ENCODE results near the gene SELENOO.

SELENOO gene

DNA sequence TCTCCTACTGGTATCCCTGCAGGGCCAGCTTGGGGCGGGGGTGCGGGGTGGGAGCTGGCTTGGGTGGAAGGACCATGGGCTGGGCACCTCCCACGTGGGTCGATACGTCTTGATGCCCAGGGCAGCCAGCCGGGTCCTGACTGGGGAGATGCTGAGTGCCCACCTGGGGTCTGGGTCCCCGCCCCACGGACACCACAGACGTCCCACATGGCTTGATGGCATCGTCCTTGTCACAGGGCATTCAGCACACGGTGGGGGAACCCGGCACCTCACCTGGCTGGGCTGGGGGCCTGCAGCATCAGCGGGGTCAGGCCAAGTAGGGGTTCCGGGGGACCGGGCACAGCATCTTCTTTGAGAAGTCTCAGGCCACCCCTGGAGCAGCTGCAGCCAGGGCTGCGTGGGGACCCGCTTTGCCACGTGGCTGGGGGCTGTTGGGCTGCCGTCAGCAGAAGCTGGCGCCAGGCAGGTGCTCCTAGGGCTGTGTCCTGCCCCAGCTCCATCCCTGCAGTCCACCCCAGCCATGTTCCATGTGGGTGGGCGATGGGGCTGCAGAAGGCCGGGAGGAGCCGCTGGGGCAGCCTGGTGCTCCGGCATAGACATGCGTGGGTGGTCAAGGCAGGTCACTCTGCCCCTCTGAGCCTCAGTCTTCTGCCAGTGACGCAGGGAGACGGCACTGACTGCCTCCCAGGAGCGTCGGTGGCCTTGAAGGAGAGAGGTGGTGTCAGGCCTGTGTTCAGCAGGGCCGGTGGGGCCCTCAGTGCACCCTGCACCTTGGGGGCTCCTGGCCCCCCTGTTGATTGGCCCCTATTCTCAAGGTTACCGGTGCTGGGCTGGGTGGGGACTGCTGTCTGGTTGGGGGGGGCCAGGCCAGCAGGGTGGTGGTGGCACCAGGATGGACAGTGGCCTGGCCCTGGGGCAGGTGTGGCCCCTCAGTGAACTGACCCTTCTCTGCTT, 8.4 kb downstream of the SELENOO start:
- peaks cover 5% of the 10 kb centered on the region for H3K4me1 ChIP-seq (ENCODE audit: control insufficient read depth, insufficient read depth, low read length, poor library complexity, severe bottlenecking)
- H3K36me3 ChIP-seq (ENCODE audit: control insufficient read depth, insufficient read depth, low read length): peaks cover 46% of the 10 kb centered on the region

DNA sequence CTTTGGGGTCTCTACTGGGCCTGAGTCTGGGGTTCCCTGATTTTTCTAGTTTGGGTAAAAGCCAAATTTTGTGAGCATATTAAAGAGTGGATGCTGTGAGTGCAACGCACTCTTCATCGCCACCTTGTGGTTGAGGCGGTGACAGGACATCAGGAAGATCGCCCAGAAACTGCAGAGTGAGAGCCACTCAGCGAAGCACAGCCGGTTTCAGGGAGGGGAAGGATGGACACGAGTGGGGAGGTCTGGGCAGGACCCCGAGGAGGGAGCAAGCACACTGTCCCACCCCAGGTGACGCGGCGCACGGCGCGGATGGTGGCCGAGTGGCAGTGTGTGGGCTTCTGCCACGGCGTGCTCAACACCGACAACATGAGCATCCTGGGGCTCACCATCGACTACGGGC, 9.1 kb downstream of the SELENOO start:
- peaks cover 48% of the 10 kb centered on the region for H3K36me3 ChIP-seq (ENCODE audit: control insufficient read depth, insufficient read depth, low read length)
- H3K4me3 ChIP-seq (ENCODE audit: insufficient read depth, low read depth, low read length, poor library complexity, severe bottlenecking): no peak overlapping the region
- H3K4me1 ChIP-seq (ENCODE audit: control insufficient read depth, insufficient read depth, low read length, poor library complexity, severe bottlenecking): peaks cover 5% of the 10 kb centered on the region
- DNase-seq: peak; percentile 46 to 56 (median 47)
- no peak overlapping the region for H3K27ac ChIP-seq (ENCODE audit: insufficient read depth, low read length, poor library complexity, severe bottlenecking)
- H3K27me3 ChIP-seq (replicated peaks; ENCODE audit: control insufficient read depth, insufficient read depth, low read length, poor library complexity, severe bottlenecking): no peaks in the 10 kb centered on the region
- no peaks in the 10 kb centered on the region for H3K9me3 ChIP-seq (ENCODE audit: control insufficient read depth, low read length)

More for the DNA sequence above, 8.4 kb downstream of the SELENOO start:
- DNase-seq: no peak
- Histone ChIP-seq H3K4me3 (ENCODE audit: insufficient read depth, low read depth, low read length, poor library complexity, severe bottlenecking) (no peak overlapping the region), H3K9me3 (ENCODE audit: control insufficient read depth, low read length) (no peaks in the 10 kb centered on the region), H3K27ac (ENCODE audit: insufficient read depth, low read length, poor library complexity, severe bottlenecking) (no peak overlapping the region), H3K27me3 (replicated peaks; ENCODE audit: control insufficient read depth, insufficient read depth, low read length, poor library complexity, severe bottlenecking) (no peaks in the 10 kb centered on the region)

DNA sequence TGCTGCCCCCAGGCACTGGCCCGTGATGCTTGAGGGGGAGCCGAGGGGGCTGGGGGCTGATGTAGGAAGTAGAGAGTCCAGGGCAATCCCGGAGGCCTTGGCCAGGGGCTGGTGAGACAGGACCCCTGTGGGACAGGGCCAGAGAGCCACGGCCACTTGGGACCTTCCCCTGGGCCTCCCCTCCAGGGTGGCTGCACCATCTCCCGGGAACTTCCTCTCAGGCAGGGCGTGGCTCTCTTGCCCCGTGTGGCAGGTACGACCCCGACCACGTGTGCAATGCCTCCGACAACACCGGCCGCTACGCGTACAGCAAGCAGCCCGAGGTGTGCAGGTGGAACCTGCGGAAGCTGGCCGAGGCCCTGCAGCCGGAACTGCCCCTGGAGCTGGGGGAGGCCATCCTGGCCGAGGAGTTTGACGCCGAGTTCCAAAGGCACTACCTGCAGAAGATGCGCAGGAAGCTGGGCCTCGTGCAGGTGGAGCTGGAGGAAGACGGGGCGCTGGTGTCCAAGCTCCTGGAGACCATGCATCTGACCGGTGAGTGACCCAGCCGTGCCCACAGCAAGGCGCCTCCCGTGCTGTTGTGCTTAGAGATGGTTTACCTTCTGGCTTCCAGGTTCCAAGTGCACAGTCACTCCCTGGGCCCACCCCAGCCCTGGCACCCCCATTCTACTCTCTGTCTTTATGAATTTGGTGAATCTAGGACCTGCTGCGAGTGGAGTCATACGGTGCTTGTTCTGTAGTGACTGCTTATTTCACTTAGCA, 9.7 kb downstream of the SELENOO start:
- peaks cover 5% of the 10 kb centered on the region for H3K4me1 ChIP-seq (ENCODE audit: control insufficient read depth, insufficient read depth, low read length, poor library complexity, severe bottlenecking)
- no peak overlapping the region for H3K4me3 ChIP-seq (ENCODE audit: insufficient read depth, low read depth, low read length, poor library complexity, severe bottlenecking)
- H3K36me3 ChIP-seq (ENCODE audit: control insufficient read depth, insufficient read depth, low read length): peaks cover 53% of the 10 kb centered on the region
- no peak for DNase-seq
- H3K27ac ChIP-seq (ENCODE audit: insufficient read depth, low read length, poor library complexity, severe bottlenecking): no peak overlapping the region
- H3K27me3 ChIP-seq (replicated peaks; ENCODE audit: control insufficient read depth, insufficient read depth, low read length, poor library complexity, severe bottlenecking): no peaks in the 10 kb centered on the region
- no peaks in the 10 kb centered on the region for H3K9me3 ChIP-seq (ENCODE audit: control insufficient read depth, low read length)

DNA sequence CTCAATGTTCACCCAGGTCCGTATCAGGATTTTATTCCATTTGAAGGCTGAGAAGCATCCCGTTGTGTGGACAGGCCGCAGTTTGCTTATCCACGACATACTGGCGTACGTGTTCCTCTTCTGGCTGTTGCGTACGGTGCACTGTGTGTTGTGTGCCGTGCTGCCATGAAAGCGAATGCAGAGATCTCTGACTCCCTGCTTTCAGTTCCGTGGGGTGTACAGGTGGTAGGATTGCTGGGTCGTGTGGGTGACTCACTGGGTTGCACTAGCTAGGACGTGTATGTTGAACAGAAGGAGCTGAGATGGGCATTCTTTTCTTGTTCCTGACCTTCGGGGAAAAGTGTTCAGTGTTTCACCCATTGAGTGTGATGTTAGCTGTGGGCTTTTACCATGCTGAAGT, 10.3 kb downstream of the SELENOO start:
- no peak for DNase-seq
- Histone ChIP-seq H3K27me3 (replicated peaks; ENCODE audit: control insufficient read depth, insufficient read depth, low read length, poor library complexity, severe bottlenecking) (no peaks in the 10 kb centered on the region), H3K36me3 (ENCODE audit: control insufficient read depth, insufficient read depth, low read length) (peaks cover 58% of the 10 kb centered on the region), H3K27ac (ENCODE audit: insufficient read depth, low read length, poor library complexity, severe bottlenecking) (no peak overlapping the region), H3K9me3 (ENCODE audit: control insufficient read depth, low read length) (no peaks in the 10 kb centered on the region), H3K4me3 (ENCODE audit: insufficient read depth, low read depth, low read length, poor library complexity, severe bottlenecking) (no peak overlapping the region), H3K4me1 (ENCODE audit: control insufficient read depth, insufficient read depth, low read length, poor library complexity, severe bottlenecking) (peaks cover 5% of the 10 kb centered on the region)

DNA sequence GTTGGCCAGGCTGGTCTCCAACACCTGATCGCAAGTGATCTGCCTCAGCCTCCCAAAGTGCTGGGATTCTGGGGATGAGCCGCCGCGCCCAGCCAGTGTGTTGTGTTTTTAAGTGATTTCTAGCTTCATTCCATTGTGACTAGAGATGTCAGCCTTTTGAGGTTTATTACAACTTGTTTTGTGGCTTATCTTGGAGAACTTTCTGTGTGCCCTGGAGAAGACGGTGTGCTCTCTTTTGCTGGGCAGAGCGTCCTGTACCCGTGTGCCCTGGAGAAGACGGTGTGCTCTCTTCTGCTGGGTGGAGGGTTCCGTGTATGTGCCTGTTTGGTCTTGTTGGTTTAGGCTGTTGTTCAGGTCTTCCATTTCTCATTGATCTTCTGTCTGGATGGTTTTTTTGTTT, 12.5 kb downstream of the SELENOO start:
- peaks cover 63% of the 10 kb centered on the region for H3K36me3 ChIP-seq (ENCODE audit: control insufficient read depth, insufficient read depth, low read length)
- DNase-seq: no peak

DNA sequence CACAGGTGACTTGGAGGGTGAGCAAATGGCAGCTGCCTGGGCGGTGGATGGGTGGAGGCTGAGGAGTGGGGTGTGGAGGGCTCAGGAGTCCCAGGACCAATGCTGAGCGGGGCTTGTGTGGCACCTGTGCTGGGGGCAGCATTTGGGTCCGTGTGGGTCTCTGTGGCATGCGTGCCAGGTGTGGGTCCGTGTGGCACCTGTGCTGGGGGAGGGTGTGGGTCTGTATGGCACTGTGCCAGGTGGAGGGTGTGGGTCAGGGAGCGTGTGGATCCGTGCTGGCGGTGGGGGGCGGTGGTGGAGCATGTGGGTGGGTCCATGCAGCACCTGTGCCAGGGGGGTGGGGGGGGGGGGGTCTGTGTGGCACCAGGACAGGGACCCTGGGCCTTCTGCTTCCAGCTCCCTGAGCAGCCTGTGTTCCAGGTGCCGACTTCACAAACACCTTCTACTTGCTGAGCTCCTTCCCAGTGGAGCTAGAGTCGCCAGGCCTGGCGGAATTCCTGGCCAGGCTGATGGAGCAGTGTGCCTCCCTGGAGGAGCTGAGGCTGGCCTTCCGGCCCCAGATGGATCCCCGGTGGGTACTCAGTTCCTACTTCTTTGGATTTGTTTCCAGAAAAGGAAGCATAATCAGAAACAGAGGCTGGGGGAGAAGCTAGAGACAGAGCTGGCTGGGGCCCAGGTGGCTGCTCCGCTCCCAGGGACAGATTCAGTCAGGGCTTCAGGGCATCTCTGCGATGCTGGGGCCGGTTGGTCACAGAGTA, 14.7 kb downstream of the SELENOO start:
- no peaks in the 10 kb centered on the region for H3K27me3 ChIP-seq (replicated peaks; ENCODE audit: control insufficient read depth, insufficient read depth, low read length, poor library complexity, severe bottlenecking)
- H3K4me1 ChIP-seq (ENCODE audit: control insufficient read depth, insufficient read depth, low read length, poor library complexity, severe bottlenecking): no peaks in the 10 kb centered on the region
- no peaks in the 10 kb centered on the region for H3K9me3 ChIP-seq (ENCODE audit: control insufficient read depth, low read length)
- H3K4me3 ChIP-seq (ENCODE audit: insufficient read depth, low read depth, low read length, poor library complexity, severe bottlenecking): no peak overlapping the region
- H3K27ac ChIP-seq (ENCODE audit: insufficient read depth, low read length, poor library complexity, severe bottlenecking): no peak overlapping the region
- H3K36me3 ChIP-seq (ENCODE audit: control insufficient read depth, insufficient read depth, low read length): peaks cover 73% of the 10 kb centered on the region
- no peak for DNase-seq

More for the DNA sequence above, 12.5 kb downstream of the SELENOO start:
- H3K4me1 ChIP-seq (ENCODE audit: control insufficient read depth, insufficient read depth, low read length, poor library complexity, severe bottlenecking): peaks cover 5% of the 10 kb centered on the region
- H3K4me3 ChIP-seq (ENCODE audit: insufficient read depth, low read depth, low read length, poor library complexity, severe bottlenecking): no peak overlapping the region
- H3K9me3 ChIP-seq (ENCODE audit: control insufficient read depth, low read length): no peaks in the 10 kb centered on the region
- H3K27ac ChIP-seq (ENCODE audit: insufficient read depth, low read length, poor library complexity, severe bottlenecking): no peak overlapping the region
- no peaks in the 10 kb centered on the region for H3K27me3 ChIP-seq (replicated peaks; ENCODE audit: control insufficient read depth, insufficient read depth, low read length, poor library complexity, severe bottlenecking)

DNA sequence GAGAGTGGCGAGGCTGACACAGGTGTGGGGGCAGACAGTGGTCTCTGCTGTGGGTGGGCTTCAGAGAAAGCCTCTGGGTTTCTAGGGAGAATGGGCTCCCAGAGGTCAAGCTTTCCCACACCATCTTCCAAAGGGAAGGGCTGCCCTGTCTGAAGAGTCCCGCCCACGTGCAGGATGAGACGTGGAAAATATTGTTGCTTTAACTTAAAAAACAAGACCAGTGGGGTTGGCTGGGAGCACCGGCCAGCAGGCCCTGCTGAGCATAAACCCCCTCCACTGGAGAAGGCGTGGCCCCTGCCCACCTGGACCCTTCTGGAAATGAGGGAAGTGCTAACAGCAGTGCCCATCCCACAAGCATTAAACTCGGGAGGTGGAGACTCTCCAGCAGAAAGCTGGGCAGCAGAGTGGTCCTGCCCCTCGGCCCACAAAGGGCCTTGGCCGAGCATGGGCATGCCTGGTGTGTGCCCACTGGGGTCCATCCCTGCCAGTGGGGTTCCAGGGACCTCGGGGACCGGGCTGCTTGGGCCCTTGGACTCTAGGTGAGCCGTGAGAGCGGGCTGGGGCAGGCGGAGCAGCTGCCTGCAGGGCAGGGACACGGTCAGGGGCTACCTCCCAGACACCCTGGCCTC, 15.4 kb downstream of the SELENOO start:
- Histone ChIP-seq H3K27ac (ENCODE audit: insufficient read depth, low read length, poor library complexity, severe bottlenecking) (no peak overlapping the region), H3K27me3 (replicated peaks; ENCODE audit: control insufficient read depth, insufficient read depth, low read length, poor library complexity, severe bottlenecking) (no peaks in the 10 kb centered on the region), H3K9me3 (ENCODE audit: control insufficient read depth, low read length) (no peaks in the 10 kb centered on the region), H3K36me3 (ENCODE audit: control insufficient read depth, insufficient read depth, low read length) (peaks cover 73% of the 10 kb centered on the region), H3K4me1 (ENCODE audit: control insufficient read depth, insufficient read depth, low read length, poor library complexity, severe bottlenecking) (no peaks in the 10 kb centered on the region), H3K4me3 (ENCODE audit: insufficient read depth, low read depth, low read length, poor library complexity, severe bottlenecking) (no peak overlapping the region)
- no peak for DNase-seq

DNA sequence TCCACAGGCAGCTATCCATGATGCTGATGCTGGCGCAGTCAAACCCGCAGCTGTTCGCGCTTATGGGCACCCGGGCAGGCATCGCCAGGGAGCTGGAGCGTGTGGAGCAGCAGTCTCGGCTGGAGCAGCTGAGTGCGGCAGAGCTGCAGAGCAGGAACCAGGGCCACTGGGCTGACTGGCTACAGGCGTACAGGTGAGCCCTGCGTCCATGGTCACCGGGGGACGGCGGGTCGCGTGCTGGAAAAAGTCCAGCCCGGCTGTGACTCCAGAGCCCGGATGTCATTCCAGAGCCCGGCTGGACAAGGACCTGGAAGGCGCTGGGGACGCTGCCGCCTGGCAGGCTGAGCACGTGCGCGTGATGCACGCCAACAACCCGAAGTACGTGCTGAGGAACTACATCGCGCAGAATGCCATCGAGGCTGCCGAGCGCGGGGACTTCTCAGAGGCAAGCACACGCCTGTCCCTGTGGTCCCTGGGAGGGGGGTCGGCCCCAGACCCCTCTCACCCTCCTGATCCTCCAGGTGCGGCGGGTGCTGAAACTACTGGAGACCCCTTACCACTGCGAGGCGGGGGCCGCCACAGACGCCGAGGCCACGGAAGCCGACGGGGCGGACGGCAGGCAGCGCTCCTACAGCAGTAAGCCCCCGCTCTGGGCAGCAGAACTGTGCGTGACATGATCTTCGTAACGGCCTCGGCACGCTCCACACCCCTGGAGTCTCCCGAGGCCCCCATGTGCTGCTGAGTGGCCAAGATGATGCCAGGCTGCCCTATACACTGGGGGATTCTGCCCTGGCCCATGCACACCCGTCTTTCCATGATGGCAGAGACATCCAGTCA, 16.1 kb downstream of the SELENOO start:
- Histone ChIP-seq H3K4me3 (ENCODE audit: insufficient read depth, low read depth, low read length, poor library complexity, severe bottlenecking) (no peak overlapping the region), H3K9me3 (ENCODE audit: control insufficient read depth, low read length) (no peaks in the 10 kb centered on the region), H3K36me3 (ENCODE audit: control insufficient read depth, insufficient read depth, low read length) (peaks cover 78% of the 10 kb centered on the region), H3K27ac (ENCODE audit: insufficient read depth, low read length, poor library complexity, severe bottlenecking) (no peak overlapping the region), H3K4me1 (ENCODE audit: control insufficient read depth, insufficient read depth, low read length, poor library complexity, severe bottlenecking) (no peaks in the 10 kb centered on the region), H3K27me3 (replicated peaks; ENCODE audit: control insufficient read depth, insufficient read depth, low read length, poor library complexity, severe bottlenecking) (no peaks in the 10 kb centered on the region)
- DNase-seq: no peak

All from effector memory CD4-positive, alpha-beta T cell (primary cell).